Breast epithelium (tissue), 3 donors: Measurements from ENCODE around the gene USP43.

Experiments
- POLR2AphosphoS5 ChIP-seq, 3 donors: sonication (generic); formaldehyde crosslinking; IDR thresholded peaks; one replicate each; pipeline ENCODE4 v1.6.1; 2017; ENCODE audit warnings: antibody characterized with exemption in 3 of 3
- TF ChIP-seq, protein P1 (sequence below), 3 donors: fragments of 450-650 bp; IDR thresholded peaks; one replicate each; pipeline ENCODE4 v1.5.1; 2016 to 2017; ENCODE audit warnings: antibody characterized with exemption in 3 of 3, mild to moderate bottlenecking in 3 of 3, moderate library complexity in 3 of 3

DNA sequence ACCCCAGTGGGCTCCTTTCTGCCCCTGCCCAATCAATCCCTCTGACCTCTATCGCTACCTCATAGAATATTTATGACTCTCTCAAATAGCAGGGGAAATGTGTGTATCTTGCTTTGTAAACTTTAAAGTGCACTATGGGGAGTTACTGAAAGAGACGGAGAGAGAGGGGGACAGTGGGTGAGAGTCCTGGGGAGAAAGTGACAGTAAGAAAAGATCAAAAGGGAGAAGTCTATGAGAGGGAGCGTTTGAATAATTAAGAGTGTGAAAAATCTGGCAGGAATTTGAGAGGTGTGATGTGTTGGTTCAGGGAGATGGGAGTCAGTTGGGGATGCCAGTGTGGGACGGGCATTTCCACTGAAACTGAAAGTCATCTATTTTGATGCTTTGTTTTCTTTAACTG is 32.6 kb downstream of the USP43 start:
- TF ChIP-seq, protein P1, sequence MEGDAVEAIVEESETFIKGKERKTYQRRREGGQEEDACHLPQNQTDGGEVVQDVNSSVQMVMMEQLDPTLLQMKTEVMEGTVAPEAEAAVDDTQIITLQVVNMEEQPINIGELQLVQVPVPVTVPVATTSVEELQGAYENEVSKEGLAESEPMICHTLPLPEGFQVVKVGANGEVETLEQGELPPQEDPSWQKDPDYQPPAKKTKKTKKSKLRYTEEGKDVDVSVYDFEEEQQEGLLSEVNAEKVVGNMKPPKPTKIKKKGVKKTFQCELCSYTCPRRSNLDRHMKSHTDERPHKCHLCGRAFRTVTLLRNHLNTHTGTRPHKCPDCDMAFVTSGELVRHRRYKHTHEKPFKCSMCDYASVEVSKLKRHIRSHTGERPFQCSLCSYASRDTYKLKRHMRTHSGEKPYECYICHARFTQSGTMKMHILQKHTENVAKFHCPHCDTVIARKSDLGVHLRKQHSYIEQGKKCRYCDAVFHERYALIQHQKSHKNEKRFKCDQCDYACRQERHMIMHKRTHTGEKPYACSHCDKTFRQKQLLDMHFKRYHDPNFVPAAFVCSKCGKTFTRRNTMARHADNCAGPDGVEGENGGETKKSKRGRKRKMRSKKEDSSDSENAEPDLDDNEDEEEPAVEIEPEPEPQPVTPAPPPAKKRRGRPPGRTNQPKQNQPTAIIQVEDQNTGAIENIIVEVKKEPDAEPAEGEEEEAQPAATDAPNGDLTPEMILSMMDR (IDR thresholded peaks at IDR 0.05) = no peak
- no peak for TF ChIP-seq POLR2AphosphoS5 (IDR thresholded peaks at IDR 0.05)
